Measurements from ENCODE around the gene ITM2B.
"Not testable (repeated sequence)": the region's sequence is repeated elsewhere in the genome, so short reads cannot be mapped to it uniquely, and the experiment has no call there.

Gene ITM2B

GRCh38 chr13:48192411-48192935, 40.5 kb upstream of the ITM2B start:
- TF ChIP-seq CTCF (IDR thresholded peaks at IDR 0.05; ENCODE audit: control insufficient read depth, extremely low read depth, insufficient read depth), result no peak
- no peak for DNase-seq (ENCODE audit: low read depth)

GRCh38 chr13:48194379-48194754, 38.6 kb upstream of the ITM2B start:
- no peak overlapping the region for H3K4me3 ChIP-seq (ENCODE audit: low read depth, low read length)
- TF ChIP-seq CTCF (IDR thresholded peaks at IDR 0.05; ENCODE audit: control insufficient read depth, extremely low read depth, insufficient read depth), result no peak
- no peak for DNase-seq (ENCODE audit: low read depth)

More at GRCh38 chr13:48192411-48192935, 40.5 kb upstream of the ITM2B start:
- H3K4me3 ChIP-seq (ENCODE audit: low read depth, low read length), result no peak overlapping the region

- H3K4me3 ChIP-seq (ENCODE audit: low read depth, low read length), result no peak overlapping the region
- TF ChIP-seq CTCF (IDR thresholded peaks at IDR 0.05; ENCODE audit: control insufficient read depth, extremely low read depth, insufficient read depth), result no peak
- no peak for DNase-seq (ENCODE audit: low read depth)
Measured at GRCh38 chr13:48199404-48199946, 33.5 kb upstream of the ITM2B start.

- no peak overlapping the region for H3K4me3 ChIP-seq (ENCODE audit: low read depth, low read length)
- no peak for DNase-seq (ENCODE audit: low read depth)
- no peak for TF ChIP-seq CTCF (IDR thresholded peaks at IDR 0.05; ENCODE audit: control insufficient read depth, extremely low read depth, insufficient read depth)
Measured at GRCh38 chr13:48201044-48201443, 32.0 kb upstream of the ITM2B start.

- DNase-seq (ENCODE audit: low read depth), result not testable (repeated sequence)
Measured at GRCh38 chr13:48207207-48207606, 25.8 kb upstream of the ITM2B start.

GRCh38 chr13:48210178-48210577, 22.8 kb upstream of the ITM2B start:
- DNase-seq (ENCODE audit: low read depth), result no peak
- H3K4me3 ChIP-seq (ENCODE audit: low read depth, low read length), result no peak overlapping the region
- no peak for TF ChIP-seq CTCF (IDR thresholded peaks at IDR 0.05; ENCODE audit: control insufficient read depth, extremely low read depth, insufficient read depth)

More at GRCh38 chr13:48207207-48207606, 25.8 kb upstream of the ITM2B start:
- not testable (repeated sequence) for H3K4me3 ChIP-seq (ENCODE audit: low read depth, low read length)

- DNase-seq (ENCODE audit: low read depth), result no peak
- no peak overlapping the region for H3K4me3 ChIP-seq (ENCODE audit: low read depth, low read length)
- no peak for TF ChIP-seq CTCF (IDR thresholded peaks at IDR 0.05; ENCODE audit: control insufficient read depth, extremely low read depth, insufficient read depth)
Measured at GRCh38 chr13:48214519-48215121, 18.4 kb upstream of the ITM2B start.

- H3K4me3 ChIP-seq (ENCODE audit: low read depth, low read length); DNase-seq (ENCODE audit: low read depth): not testable (repeated sequence)
Measured at GRCh38 chr13:48215511-48216203, 17.3 kb upstream of the ITM2B start.

All from LNCaP clone FGC (cell line).